ENCODE measurements around the gene GKN2. TPM values are rescaled to one million over a fixed set of nuclear protein-coding genes. Genes with fewer than 3 reads are reported as not detected.

The GKN2 gene
- polyA plus RNA-seq, 2 of the 4 experiments (the other 2 are of a cell fraction): 0.93 to 3.7 TPM

- ChIA-PET CTCF (interaction anchor here (0.9 to 2.0 kb wide), 5 partner anchors 10 to 313 kb away, joined by 3 to 9 read pairs (median 4); partner anchors contain the start of gene ANTXR1), POLR2A (no interaction called here)
- H3K4me2 ChIP-seq: no peak overlapping the region
- H3K27ac ChIP-seq: no peak overlapping the region
- ATAC-seq (no peak), FAIRE-seq (no peak), DNase-seq (ENCODE audit: low read depth in 1 of 2, low spot score in 1 of 2) (no peak)
- H3K4me3 ChIP-seq: no peak overlapping the region
- no peak for TF ChIP-seq KDM5A (IDR thresholded peaks at IDR 0.05)
- TF ChIP-seq JUN (IDR thresholded peaks at IDR 0.05): no peak
- no peak for TF ChIP-seq CTCF (IDR thresholded peaks at IDR 0.05)
- no peak for TF ChIP-seq SMC3 (IDR thresholded peaks at IDR 0.05)
- TF ChIP-seq CHD4 (IDR thresholded peaks at IDR 0.05; ENCODE audit: borderline replicate concordance): no peak
- TF ChIP-seq FOXS1 (CRISPR knock-in tag; IDR thresholded peaks at IDR 0.05): no peak
- TF ChIP-seq CBX8 (IDR thresholded peaks at IDR 0.05): no peak
- no peak for TF ChIP-seq TP53 (CRISPR knock-in tag; IDR thresholded peaks at IDR 0.05)
- TF ChIP-seq ZSCAN20 (CRISPR knock-in tag; IDR thresholded peaks at IDR 0.05): no peak
- no peak for TF ChIP-seq CHD2 (IDR thresholded peaks at IDR 0.05; ENCODE audit: low read length, partially characterized antibody)
- no peak for TF ChIP-seq HMGXB4 (CRISPR knock-in tag; IDR thresholded peaks at IDR 0.05; ENCODE audit: borderline replicate concordance)
- no peak for TF ChIP-seq ZC3H11A (IDR thresholded peaks at IDR 0.05)
- no peak for TF ChIP-seq POLR2A (IDR thresholded peaks at IDR 0.05; ENCODE audit: low read length)
- no peak for TF ChIP-seq E2F6 (IDR thresholded peaks at IDR 0.05; ENCODE audit: borderline replicate concordance, low read depth)
- 73% methylated on average over 3 of the region's 3 CpGs for WGBS (ENCODE audit: missing lambda C conversion rate)
- peaks cover 19% of the 10 kb centered on the region for H3K4me1 ChIP-seq
- no peaks in the 10 kb centered on the region for H3K9me3 ChIP-seq
Observed at GRCh38 chr2:68992933-68993332, 40.2 kb upstream of the GKN2 start.

DNA sequence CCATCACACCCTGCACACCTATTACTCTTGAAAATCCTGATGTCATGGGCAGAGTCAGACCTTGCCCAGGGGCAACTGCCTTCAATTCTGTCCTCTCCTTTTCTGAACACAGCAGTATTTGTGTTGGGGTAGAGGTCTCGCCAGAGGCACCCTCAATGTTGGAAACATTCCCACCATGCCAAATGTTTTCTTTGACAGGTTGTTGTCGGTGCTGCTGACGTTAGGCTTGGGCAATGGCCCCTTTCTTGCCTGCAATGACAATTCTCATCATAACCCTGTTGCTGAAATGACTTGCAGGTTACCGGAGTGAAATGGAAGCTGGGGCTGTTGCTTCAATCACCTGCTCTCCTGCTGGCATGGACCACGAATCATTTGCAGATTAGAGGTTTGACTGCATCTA lies 39.6 kb upstream of the GKN2 start:
- Histone ChIP-seq H3K4me3 (no peak overlapping the region), H3K4me2 (no peak overlapping the region), H3K9me3 (no peaks in the 10 kb centered on the region), H3K4me1 (peaks cover 19% of the 10 kb centered on the region), H3K27ac (no peak overlapping the region)
- no peak for DNase-seq (ENCODE audit: low read depth in 1 of 2, low spot score in 1 of 2)
- 82% methylated on average over 5 of the region's 5 CpGs for WGBS (ENCODE audit: missing lambda C conversion rate)
- no peak for FAIRE-seq
- POLR2A ChIA-PET: no interaction called here
- no peak; a peak in 1 of 6 replicates for ATAC-seq
- TF ChIP-seq HMGXB4 (CRISPR knock-in tag; IDR thresholded peaks at IDR 0.05; ENCODE audit: borderline replicate concordance) (no peak), ZSCAN20 (CRISPR knock-in tag; IDR thresholded peaks at IDR 0.05) (no peak), RCOR1 (IDR thresholded peaks at IDR 0.05; ENCODE audit: low read depth, low read length) (no peak), CEBPB (IDR thresholded peaks at IDR 0.05) (no peak), HOXB5 (CRISPR knock-in tag; IDR thresholded peaks at IDR 0.05) (no peak), MAZ (IDR thresholded peaks at IDR 0.05; ENCODE audit: borderline replicate concordance, low read depth, low read length) (no peak)
- CTCF ChIA-PET: interaction anchor here (0.9 to 2.0 kb wide), 4 partner anchors 10 to 67 kb away, joined by 3 to 9 read pairs (median 5); partner anchors contain the start of gene ANTXR1
